NCI-H69 (cell line): Measurements from ENCODE around the gene DTL.
"Not testable (repeated sequence)": the region's sequence is repeated elsewhere in the genome, so short reads cannot be mapped to it uniquely, and the experiment has no call there.

ENCODE experiments used
- DNase-seq: peaks from one replicate; lab custom pipeline; 2025; lab: John Stamatoyannopoulos, UW

The DTL gene

GRCh38 chr1:212035123-212035834 lies at the start of gene DTL, which contains the start of gene INTS7:
DTL (plus strand) TSS chr1:212035748; CDS start chr1:212035891, 143 bp downstream.
INTS7 (minus strand) TSS chr1:212035557; CDS start chr1:212035437, 120 bp downstream.
- DNase-seq, result peak; percentile 100

DNA sequence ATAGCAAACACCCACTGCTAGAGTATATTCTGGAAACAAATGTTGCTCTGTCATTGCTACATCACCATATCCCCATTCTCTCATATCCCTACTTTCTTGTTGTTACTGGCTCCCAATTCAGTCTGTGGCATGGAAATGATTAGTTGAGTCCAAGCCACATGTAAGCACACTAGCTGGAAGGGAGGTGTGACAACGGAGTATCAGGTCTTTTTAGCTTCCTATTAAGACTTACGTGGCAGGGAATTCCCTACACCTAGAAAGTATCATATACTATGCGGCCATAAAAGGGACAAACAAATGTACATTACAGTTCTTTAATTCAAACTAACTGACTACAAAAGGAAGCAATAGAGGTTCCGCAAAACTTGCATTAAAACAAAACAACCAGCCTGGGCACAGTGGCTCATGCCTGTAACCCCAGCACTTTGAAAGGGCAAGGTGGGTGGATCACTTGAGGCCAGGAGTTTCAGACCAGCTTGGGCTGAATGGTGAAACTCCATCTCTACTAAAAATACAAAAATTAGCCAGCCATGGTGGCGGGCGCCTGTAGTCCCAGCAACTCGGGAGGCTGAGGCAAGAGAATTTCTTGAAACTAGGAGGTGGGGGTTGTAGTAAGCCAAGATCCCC lies 48.8 kb upstream of the DTL start:
- DNase-seq, result no peak

- no peak for DNase-seq
These were observed 43.9 kb upstream of the DTL start for GRCh38 chr1:211991695-211992094.

- DNase-seq, result not testable (repeated sequence)
These were observed 38.1 kb upstream of the DTL start for GRCh38 chr1:211997426-211997825.

DNA sequence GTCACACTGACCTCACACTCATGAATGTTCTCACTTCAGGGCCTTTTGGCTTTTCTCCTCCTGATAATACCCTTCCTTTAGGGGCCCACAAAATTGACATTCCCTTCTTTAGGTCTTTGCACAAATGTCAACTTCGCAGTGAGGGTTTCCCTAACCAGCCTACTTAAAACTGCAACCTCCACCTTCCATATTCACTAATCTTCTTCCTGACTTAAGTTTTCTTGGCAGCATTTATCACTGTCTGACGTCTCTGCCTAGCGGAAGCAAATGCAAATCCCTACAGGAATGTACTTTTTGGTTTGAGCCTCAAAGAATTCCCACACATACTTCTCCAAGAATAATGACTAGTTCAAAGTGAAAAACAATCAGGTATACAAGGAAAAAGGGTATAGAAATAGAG lies 33.0 kb upstream of the DTL start:
- no peak for DNase-seq

GRCh38 chr1:212004895-212005608 lies 30.5 kb upstream of the DTL start:
- DNase-seq, result no peak

DNA sequence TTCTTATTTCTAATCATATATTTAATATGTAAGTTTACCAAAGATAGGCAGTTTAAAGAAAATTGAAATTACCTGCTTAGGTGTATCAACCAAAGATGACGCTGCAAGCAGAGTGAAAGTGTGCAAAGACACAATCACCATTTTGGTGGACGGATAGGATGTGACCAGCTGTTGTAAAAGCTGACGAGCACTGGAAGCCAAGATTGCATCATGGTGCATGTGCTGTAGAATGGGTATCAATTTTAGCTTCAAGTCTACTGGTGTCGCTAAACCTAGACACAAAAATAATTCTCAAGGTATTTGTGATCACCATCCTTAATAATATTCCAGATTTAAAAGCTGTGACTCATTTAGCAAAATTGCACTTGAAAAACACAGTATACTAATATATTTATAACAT lies 28.4 kb upstream of the DTL start:
- no peak for DNase-seq

DNA sequence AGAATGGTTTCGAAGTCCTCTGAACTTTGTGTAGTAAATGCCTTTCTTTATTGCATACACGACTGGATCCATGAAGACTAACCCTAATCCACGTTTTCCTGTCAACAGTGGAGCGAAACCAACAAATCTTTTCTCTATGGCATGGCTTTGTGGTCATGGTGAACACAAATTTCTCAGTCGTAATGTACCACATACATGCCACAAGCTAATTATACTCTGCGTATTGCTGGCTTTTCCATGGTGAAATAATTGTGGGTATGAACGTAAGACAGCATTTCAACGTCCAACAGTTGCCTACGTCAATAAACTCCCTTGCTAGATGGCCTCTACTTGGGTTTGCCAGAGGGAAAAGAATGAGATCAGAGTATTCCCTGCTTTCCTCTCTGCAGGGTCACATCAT lies 27.7 kb upstream of the DTL start:
- no peak for DNase-seq

GRCh38 chr1:212009561-212009960 lies 26.0 kb upstream of the DTL start:
- DNase-seq, result peak; percentile 20

DNA sequence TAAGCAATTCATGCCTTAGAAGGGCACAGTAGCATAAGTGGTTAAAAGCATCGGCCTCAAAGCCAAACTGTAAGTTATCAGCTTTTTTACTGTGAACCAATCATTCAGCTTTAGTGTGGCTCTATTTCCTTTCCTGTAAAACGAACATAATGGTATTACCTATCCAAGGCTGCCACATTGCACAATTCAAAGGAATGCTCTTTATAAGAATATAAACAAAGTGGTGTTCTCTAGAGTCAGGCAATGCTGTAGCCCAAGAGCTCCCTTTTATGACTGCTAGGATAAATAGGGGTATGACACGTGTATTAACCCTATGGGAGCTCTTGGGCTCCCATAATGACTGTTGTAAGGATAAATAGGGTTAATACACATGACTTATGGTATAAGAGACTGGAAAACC lies 25.5 kb upstream of the DTL start:
- no peak for DNase-seq

DNA sequence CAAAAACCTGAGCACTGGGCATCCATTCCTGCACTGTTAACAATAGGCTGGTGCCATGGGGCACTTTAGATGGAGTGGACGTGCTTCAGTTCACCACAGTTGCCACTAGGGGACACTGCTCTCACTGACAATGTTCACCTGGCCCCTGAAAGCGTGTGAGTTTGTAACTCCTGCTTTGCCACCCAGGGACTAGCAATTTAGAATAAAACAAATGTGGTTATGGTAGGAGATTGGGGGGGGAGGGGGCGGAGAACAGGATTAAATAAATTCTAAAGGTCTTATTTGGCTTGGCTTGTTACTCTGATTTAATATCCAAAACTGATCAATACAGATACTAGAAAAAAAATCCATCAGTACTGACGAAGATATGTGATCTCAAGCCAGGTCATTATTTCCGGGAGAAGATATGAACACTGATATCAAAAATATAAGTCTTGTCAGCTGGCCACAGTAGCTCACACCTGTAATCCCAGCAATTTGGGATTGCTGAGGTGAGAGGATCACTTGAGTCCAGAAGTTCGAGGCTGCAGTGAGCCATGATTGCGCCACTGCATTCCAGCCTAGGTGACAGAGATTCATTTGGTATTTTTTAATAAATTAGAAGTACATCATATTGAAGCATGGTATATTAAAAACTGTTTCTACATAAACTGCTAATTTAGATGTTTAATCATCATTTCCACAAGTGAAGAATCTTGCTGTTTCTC lies 23.4 kb upstream of the DTL start:
- peak; percentile 84 for DNase-seq

- peak; percentile 14 for DNase-seq
These were observed 21.9 kb upstream of the DTL start for GRCh38 chr1:212013672-212014071.

- no peak for DNase-seq
These were observed 14.6 kb upstream of the DTL start for GRCh38 chr1:212020975-212021374.

GRCh38 chr1:212021563-212021962 lies 14.0 kb upstream of the DTL start:
- no peak for DNase-seq

DNA sequence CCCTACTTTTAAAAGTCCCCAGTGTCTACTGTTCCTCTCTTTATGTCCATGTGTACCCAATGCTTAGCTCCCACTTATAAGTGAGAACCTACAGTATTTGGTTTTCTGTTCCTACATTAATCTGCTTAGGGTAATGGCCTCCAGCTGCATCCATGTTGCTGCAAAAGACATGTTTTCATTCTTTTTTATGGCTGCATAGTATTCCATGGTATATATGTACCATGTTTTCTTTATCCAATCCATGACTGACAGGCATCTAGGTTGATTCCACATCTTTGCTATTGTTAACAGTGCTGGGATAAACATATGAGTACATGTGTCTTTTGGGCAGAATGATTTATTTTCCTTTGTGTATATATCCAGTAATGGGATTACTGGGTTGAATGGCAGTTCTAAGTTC lies 12.6 kb upstream of the DTL start:
- not testable (repeated sequence) for DNase-seq

- DNase-seq, result no peak
These were observed 10.9 kb upstream of the DTL start for GRCh38 chr1:212024469-212025149.

GRCh38 chr1:212027727-212028126 lies 7.8 kb upstream of the DTL start:
- not testable (repeated sequence) for DNase-seq

GRCh38 chr1:212030936-212031528 lies 4.5 kb upstream of the DTL start:
- peak; percentile 64 for DNase-seq

DNA sequence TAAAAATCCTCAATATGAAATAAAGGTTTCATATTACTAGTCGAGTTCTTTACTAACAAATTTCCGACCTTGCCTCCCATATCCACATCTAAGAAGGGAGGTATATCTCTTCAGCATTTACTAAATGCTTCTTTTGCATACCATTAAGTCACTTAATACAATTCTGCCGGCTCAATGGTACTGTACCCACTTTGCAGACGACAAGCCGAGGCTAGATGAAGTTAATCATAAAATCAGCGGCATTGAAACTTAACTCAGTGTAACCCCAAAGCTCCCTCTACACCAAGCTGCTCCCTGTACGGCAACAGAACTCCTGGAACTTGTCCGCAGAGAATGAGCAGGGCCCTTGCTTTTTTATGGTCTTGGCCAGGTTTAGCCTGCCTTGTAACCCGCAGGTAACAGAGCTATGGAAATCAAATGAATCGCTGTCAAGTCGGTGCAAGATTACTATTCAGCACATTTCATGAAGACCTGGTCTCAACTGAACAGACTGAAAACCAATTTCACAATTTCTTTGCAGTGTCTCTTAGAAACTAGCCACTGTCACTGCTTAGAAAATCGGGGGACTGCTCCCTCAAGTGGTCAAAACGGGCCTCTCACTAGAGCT lies 929 bp upstream of the DTL start:
- DNase-seq, result no peak

GRCh38 chr1:212035835-212036605 lies 472 bp downstream of the DTL start:
- no peak for DNase-seq
